ENCODE data around the gene MAPRE3. TPM values are rescaled to one million over a fixed set of nuclear protein-coding genes. Genes with fewer than 3 reads are reported as not detected.
"Not testable (repeated sequence)": the region's sequence is repeated elsewhere in the genome, so short reads cannot be mapped to it uniquely, and the experiment has no call there.

MAPRE3 gene
- total RNA-seq (100 to 1,000 TPM; 101 to 148 (median 122) TPM), polyA plus RNA-seq (100 to 1,000 TPM in 1 of 3 donors, 10 to 100 TPM in 2; 22.1 to 149 (median 76.3) TPM)
- long read RNA-seq, donor 1, transcript MAPRE3-201 (7 exons, 1,892 nt), result major isoform, 63 of 99 reads
- long read RNA-seq, donor 1, transcript MAPRE3-203 (7 exons, 1,801 nt), result minor isoform, 8 of 99 reads
- long read RNA-seq, donor 1, partial matches to known transcripts, result 13 of 99 reads
- long read RNA-seq, donor 1, other reads (novel, unspliced or antisense), result 15 of 99 reads
- long read RNA-seq, donor 2, transcript MAPRE3-203 (7 exons, 1,801 nt), result minor isoform, 27 of 180 reads
- long read RNA-seq, donor 2, transcript MAPRE3-201 (7 exons, 1,892 nt), result major isoform, 101 of 180 reads
- long read RNA-seq, donor 2, partial matches to known transcripts, result 31 of 180 reads
- long read RNA-seq, donor 2, other reads (novel, unspliced or antisense), result 21 of 180 reads

DNA sequence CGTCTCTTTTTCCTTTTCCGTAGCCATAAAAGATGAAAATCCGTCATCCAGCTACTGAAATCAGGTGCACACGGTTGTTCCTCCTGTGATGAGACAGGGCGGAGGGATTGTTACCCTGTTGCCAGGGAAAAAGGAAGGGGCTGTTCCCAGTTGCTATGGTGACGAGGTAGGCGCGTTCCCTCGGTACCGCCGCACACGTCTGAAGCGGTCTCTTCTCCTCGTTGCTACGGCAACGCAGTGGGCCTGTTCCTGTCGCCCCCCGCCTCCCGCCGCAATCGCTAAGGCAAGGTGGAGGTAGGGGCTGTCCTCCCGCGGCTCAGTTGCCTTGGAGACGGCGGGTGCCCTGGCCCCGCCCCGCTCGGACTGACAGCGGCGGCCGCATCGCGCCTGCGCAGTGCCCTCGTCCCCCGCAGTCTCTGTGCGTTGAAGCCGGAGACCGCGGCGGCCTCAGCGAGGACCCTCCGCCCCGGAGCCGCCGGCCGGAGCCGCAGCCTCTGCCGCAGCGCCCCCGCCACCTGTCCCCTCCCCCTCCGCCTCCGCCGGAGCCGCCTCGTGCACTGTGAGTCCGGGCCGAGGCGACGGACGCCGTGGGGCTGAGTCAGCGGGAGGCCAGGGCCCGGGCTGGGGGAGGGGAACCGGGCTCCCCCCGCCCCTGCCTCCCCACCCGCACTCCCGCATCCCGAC is at the start of gene MAPRE3:
Gene MAPRE3, plus strand, starts transcription at position 394 of the 684 bp plus-strand sequence. CDS start 51,582 bp downstream, outside the sequence.
- ATAC-seq, result peak; percentile 79 to 87 (median 86)
- Histone ChIP-seq H3K27ac (peak within 1 kb of the TSS; percentile 96), H3K9me3 (no peaks in the 10 kb centered on the region), H3K4me3 (peak within 1 kb of the TSS; percentile 96), H3K27me3 (ENCODE audit: insufficient read depth in 3 of 3, low read length in 2 of 3) (no peaks in the 10 kb centered on the region), H3K4me1 (peaks cover 38% of the 10 kb centered on the region), H3K36me3 (ENCODE audit: insufficient read depth in 1 of 2, low read depth in 1 of 2) (no peaks in the 10 kb centered on the region)
- DNase-seq, result peak; percentile 84 to 88
- intact Hi-C loops (cut with DNase I), result loop anchor here in 1 of 2 donors (10.0 kb wide), 1 partner anchor 334 kb away; the partner anchor contains the start of gene UCN
- TF ChIP-seq, protein P1, sequence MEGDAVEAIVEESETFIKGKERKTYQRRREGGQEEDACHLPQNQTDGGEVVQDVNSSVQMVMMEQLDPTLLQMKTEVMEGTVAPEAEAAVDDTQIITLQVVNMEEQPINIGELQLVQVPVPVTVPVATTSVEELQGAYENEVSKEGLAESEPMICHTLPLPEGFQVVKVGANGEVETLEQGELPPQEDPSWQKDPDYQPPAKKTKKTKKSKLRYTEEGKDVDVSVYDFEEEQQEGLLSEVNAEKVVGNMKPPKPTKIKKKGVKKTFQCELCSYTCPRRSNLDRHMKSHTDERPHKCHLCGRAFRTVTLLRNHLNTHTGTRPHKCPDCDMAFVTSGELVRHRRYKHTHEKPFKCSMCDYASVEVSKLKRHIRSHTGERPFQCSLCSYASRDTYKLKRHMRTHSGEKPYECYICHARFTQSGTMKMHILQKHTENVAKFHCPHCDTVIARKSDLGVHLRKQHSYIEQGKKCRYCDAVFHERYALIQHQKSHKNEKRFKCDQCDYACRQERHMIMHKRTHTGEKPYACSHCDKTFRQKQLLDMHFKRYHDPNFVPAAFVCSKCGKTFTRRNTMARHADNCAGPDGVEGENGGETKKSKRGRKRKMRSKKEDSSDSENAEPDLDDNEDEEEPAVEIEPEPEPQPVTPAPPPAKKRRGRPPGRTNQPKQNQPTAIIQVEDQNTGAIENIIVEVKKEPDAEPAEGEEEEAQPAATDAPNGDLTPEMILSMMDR (IDR thresholded peaks at IDR 0.05), result no peak
- 0 to 1% (median 1%) methylated on average over 44 to 69 of the region's 69 CpGs for WGBS, 3 donors

DNA sequence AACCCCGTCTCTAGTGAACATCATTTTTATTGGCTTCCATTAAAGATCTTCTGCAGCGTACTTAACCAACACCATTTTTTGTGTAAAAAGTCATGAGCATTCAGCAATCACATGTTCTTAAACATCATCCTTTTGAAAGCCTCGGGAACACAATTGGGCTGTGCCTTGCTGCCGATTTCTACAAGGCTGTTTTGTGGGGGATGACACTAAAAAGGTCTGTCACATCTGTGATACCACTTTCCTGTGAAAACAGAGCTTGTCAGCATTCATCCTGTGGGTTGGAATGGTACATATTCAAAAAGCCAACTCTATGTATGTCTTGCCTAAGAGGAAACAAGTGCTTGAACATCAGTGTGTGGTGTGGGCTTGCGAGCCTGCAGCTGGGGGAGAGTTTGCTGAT is 49.1 kb upstream of the MAPRE3 start:
- Histone ChIP-seq H3K4me3 (no peak overlapping the region), H3K36me3 (ENCODE audit: insufficient read depth in 1 of 2, low read depth in 1 of 2) (no peaks in the 10 kb centered on the region), H3K27ac (no peak overlapping the region), H3K27me3 (ENCODE audit: insufficient read depth in 3 of 3, low read length in 2 of 3) (no peaks in the 10 kb centered on the region), H3K9me3 (no peaks in the 10 kb centered on the region), H3K4me1 (no peaks in the 10 kb centered on the region)
- intact Hi-C loops (cut with DNase I), result loop anchor here in 1 of 2 donors (5.0 kb wide), 1 partner anchor 74 kb away; the partner anchor contains the start of gene DPYSL5
- no peak for DNase-seq
- no peak for ATAC-seq
- TF ChIP-seq, protein P1 (IDR thresholded peaks at IDR 0.05), result no peak
- 92% methylated on average over 5 of the region's 5 CpGs for WGBS, 3 donors

DNA sequence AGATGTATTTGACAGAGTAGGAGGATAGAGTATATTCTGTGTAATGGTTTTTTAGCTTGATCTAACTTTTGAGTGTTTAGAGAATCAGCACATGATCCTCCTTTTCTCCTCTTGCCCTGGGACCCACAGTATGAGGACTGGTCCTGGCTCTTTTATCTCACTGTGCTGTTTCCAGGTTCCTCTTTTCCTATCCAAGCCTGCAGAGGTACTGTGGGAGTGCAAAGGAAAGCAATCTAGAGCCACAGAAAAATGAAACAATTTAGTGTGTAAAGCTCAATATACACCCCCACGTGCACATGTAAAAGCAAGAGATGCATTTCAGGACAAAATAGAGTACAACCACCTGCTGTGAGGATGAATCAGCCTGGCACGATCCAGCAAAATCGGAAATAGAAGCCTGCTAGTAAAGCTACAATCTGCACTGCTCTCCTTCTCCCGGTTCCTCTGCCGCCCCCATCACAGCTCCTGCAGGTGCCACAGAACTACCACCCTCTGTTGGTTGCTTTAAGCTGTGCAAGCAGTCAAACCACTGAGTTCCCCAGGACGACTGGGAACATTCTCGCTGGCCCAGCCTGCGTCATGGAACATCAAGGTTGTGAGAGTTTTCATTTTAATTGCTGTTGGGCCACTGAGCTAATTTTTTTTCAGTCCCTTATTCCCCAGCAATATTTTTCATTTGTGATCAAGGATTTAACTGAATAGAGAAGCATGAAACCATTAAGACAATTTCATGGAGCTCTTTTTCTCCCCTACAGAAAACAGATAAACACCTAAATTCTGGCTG is 47.8 kb upstream of the MAPRE3 start:
- no peak overlapping the region for H3K27ac ChIP-seq
- H3K9me3 ChIP-seq, result no peaks in the 10 kb centered on the region
- H3K27me3 ChIP-seq (ENCODE audit: insufficient read depth in 3 of 3, low read length in 2 of 3), result no peaks in the 10 kb centered on the region
- no peak overlapping the region for H3K4me3 ChIP-seq
- no peaks in the 10 kb centered on the region for H3K4me1 ChIP-seq
- 9 to 13% (median 10%) methylated on average over 8 of the region's 8 CpGs for WGBS, 3 donors
- intact Hi-C loops (cut with DNase I), result loop anchor here (2.0 to 5.0 kb wide), 2 partner anchors 75 to 76 kb away; partner anchors contain the start of gene DPYSL5 (in 1 of the 2)
- H3K36me3 ChIP-seq (ENCODE audit: insufficient read depth in 1 of 2, low read depth in 1 of 2), result no peaks in the 10 kb centered on the region
- ATAC-seq (peak; percentile 85 to 96 (median 90)), DNase-seq (peak; percentile 34 to 66)
- TF ChIP-seq, protein P1 (IDR thresholded peaks at IDR 0.05), result peak; percentile 64

DNA sequence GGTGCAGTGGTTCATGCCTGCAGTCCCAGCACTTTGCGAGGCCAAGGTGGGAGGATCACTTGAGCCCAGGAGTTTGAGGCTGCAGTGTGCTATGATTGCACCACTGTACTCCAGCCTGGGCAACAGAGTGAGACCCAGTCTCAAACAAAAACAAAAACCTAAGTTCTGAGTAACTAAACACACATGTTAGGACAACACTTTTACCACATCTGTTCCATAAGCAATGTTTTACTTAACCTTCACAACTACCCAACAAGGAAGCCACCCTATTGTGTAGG is 47.3 kb upstream of the MAPRE3 start:
- not testable (repeated sequence) for H3K27ac ChIP-seq; H3K27me3 ChIP-seq (ENCODE audit: insufficient read depth in 3 of 3, low read length in 2 of 3); H3K4me1 ChIP-seq; ATAC-seq; DNase-seq; H3K9me3 ChIP-seq; H3K4me3 ChIP-seq; H3K36me3 ChIP-seq (ENCODE audit: insufficient read depth in 1 of 2, low read depth in 1 of 2)
- intact Hi-C loops (cut with DNase I), result loop anchor here (2.0 to 5.0 kb wide), 2 partner anchors 76 kb away; partner anchors contain the start of gene DPYSL5 (in 1 of the 2)
- 76 to 83% (median 77%) methylated on average over 1 of the region's 1 CpG for WGBS, 3 donors
